Peyer's patch (tissue), 4 donors: ENCODE results near the gene ZNFX1. TPM values are rescaled to one million over a fixed set of nuclear protein-coding genes. Genes with fewer than 3 reads are reported as not detected.
"Not testable (repeated sequence)": the region's sequence is repeated elsewhere in the genome, so short reads cannot be mapped to it uniquely, and the experiment has no call there.

ENCODE experiments used
- DNase-seq, 3 donors: peaks; one replicate each; pipeline ENCODE4 v3.0.0-alpha.2; 2017 to 2019
- H3K27ac ChIP-seq, 4 donors: fragments of 200-600 bp; sonication (generic); one replicate each; pipeline ENCODE4 v1.5.1; 2016 to 2019
- H3K27me3 ChIP-seq, 2 donors: fragments of 200-600 bp; sonication (generic); one replicate each; pipeline ENCODE4 v1.5.1; 2019
- H3K36me3 ChIP-seq, 3 donors: fragments of 200-600 bp; sonication (generic); one replicate each; pipeline ENCODE4 v1.5.1; 2016 to 2019
- H3K4me1 ChIP-seq, 4 donors: fragments of 200-600 bp; sonication (generic); one replicate each; pipeline ENCODE4 v1.5.1; 2016 to 2019
- H3K4me3 ChIP-seq, 4 donors: fragments of 200-600 bp; sonication (generic); 1 replicate in 3 of 4; 2 replicates in 1 of 4; pipeline ENCODE4 v1.5.1; 2016 to 2019; ENCODE audit warnings: mild to moderate bottlenecking in 1 of 4
- H3K9me3 ChIP-seq, 4 donors: fragments of 200-600 bp; sonication (generic); one replicate each; pipeline ENCODE4 v1.5.1; 2016 to 2019; ENCODE audit warnings: mild to moderate bottlenecking in 1 of 4
- POLR2A ChIP-seq, 2 donors: fragments of 450-650 bp; IDR thresholded peaks; one replicate each; pipeline ENCODE4 v1.5.1; 2017; ENCODE audit warnings: antibody characterized with exemption in 2 of 2, mild to moderate bottlenecking in 2 of 2, moderate library complexity in 2 of 2
- small RNA-seq, 2 donors: library from RNA; depleted of rRNA; stranded (forward); fragments of <200 nt; gene quantifications; one replicate each; pipeline ENCODE3, GENCODE V24; 2016
- total RNA-seq, 4 donors: library from RNA; depleted of rRNA; stranded (reverse); fragments of >200 nt; gene quantifications; one replicate each; pipeline ENCODE4 v1.1.0, GENCODE V29; 2016
- TF ChIP-seq, protein P1 (sequence below), 6 experiments: fragments of 450-650 bp in 4 of 6; fragments of 200-600 bp in 2 of 6; sonication (generic) in 1 of 6; IDR thresholded peaks; one replicate each; pipeline ENCODE4 v1.5.1; 2017 to 2019; ENCODE audit warnings: antibody characterized with exemption in 6 of 6, mild to moderate bottlenecking in 3 of 6, moderate library complexity in 1 of 6

Gene ZNFX1
- total RNA-seq, 4 donors from 2014 or later, result 33.4 to 40.3 (median 36.4) TPM

GRCh38 chr20:49199729-49200293 lies 78.0 kb downstream of the ZNFX1 start:
- H3K36me3 ChIP-seq, result no peaks in the 10 kb centered on the region
- H3K27ac ChIP-seq, result no peak overlapping the region
- no peaks in the 10 kb centered on the region for H3K9me3 ChIP-seq
- peak in 1 of 3 donors; percentile 3 for DNase-seq
- H3K27me3 ChIP-seq, result no peaks in the 10 kb centered on the region
- H3K4me3 ChIP-seq, result no peak overlapping the region
- H3K4me1 ChIP-seq, result no peaks in the 10 kb centered on the region
- no peak for TF ChIP-seq POLR2A (IDR thresholded peaks at IDR 0.05)
- TF ChIP-seq, protein P1, sequence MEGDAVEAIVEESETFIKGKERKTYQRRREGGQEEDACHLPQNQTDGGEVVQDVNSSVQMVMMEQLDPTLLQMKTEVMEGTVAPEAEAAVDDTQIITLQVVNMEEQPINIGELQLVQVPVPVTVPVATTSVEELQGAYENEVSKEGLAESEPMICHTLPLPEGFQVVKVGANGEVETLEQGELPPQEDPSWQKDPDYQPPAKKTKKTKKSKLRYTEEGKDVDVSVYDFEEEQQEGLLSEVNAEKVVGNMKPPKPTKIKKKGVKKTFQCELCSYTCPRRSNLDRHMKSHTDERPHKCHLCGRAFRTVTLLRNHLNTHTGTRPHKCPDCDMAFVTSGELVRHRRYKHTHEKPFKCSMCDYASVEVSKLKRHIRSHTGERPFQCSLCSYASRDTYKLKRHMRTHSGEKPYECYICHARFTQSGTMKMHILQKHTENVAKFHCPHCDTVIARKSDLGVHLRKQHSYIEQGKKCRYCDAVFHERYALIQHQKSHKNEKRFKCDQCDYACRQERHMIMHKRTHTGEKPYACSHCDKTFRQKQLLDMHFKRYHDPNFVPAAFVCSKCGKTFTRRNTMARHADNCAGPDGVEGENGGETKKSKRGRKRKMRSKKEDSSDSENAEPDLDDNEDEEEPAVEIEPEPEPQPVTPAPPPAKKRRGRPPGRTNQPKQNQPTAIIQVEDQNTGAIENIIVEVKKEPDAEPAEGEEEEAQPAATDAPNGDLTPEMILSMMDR (IDR thresholded peaks at IDR 0.05), result no peak

- H3K27ac ChIP-seq, DNase-seq, H3K27me3 ChIP-seq, H3K4me3 ChIP-seq, H3K4me1 ChIP-seq, H3K9me3 ChIP-seq, H3K36me3 ChIP-seq: not testable (repeated sequence)
Observed at GRCh38 chr20:49192944-49193518, 84.8 kb downstream of the ZNFX1 start.

Small RNAs within 50 kb of the gene (small RNA-seq; reads per million reads assigned to genes)
- 1,740 to 2,049 reads per million in 2 donors for gene SNORD12B
- gene SNORD12C, result 2,253 to 3,996 reads per million in 2 donors

Other genes with a start within 250 kb of the ZNFX1 start
- 10 to 100 TPM; 10.2 to 43.7 (median 20.9) TPM for gene CSE1L, start 231.7 kb downstream of the ZNFX1 start, total RNA-seq
- 10 to 100 TPM; 58.6 to 82.4 (median 75.2) TPM for gene STAU1, start 89.7 kb downstream of the ZNFX1 start, total RNA-seq
- 10 to 100 TPM; 23.1 to 81.7 (median 39.2) TPM for gene DDX27, start 58.6 kb downstream of the ZNFX1 start, total RNA-seq
- under 1 TPM; 0.35 to 0.85 (median 0.61) TPM for gene KCNB1, start 204.6 kb upstream of the ZNFX1 start, total RNA-seq